SH-SY5Y (cell line): Measurements from ENCODE around the gene CORIN.

Experiments
- GATA2 ChIP-seq: IDR thresholded peaks from 2 replicates; pipeline ENCODE4 v1.6.1; 2011; ENCODE audit warnings: mild to moderate bottlenecking, low read depth, low read length
- GATA3 ChIP-seq: IDR thresholded peaks from 2 replicates; pipeline ENCODE4 v1.6.1; 2011; ENCODE audit warnings: low read depth, mild to moderate bottlenecking, low read length, moderate library complexity

DNA sequence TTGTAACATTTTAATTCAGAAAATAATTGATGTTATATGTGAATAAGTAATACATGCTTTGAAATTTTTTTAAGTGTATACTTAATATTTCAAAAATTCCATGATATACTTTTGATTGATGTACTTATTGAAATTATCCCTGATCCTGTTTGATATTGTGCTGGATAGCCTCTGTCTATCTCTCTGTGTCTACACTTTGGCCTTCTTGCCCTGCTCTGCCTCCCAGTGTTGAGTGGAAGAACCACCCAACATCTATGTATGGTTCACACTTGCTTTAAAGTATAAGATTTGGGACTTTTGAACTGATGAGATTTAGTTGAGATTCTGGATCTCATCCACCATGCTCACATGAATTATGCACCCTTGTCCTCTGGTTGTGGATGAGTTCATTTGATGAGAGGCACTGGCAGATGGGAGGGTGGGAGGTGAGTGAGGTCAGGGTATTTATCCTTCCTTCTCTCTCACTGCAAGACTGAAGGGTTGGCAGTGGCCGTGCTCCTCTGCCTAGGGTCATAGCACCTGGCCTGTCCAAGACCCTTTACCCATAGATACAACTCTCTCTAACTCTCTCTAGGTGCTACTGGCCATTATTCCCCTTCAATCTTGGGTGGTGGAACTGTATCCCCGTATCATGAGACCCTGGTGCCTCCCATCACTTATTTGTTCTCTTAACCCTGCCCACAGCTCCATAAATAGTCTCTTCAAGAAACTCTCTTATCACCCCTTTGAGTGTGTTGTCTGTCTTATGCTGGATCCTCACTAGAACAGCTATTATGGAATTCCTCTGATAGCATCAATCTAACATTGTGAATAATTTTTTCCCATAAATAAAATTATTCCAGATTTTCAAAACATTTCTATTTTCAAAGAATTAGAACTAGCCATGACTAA lies 75.2 kb downstream of the CORIN start:
- TF ChIP-seq GATA3 (no peak), GATA2 (no peak)
